ENCODE data around the gene KCNMB2. TPM values are rescaled to one million over a fixed set of nuclear protein-coding genes. Genes with fewer than 3 reads are reported as not detected.
"Not testable (repeated sequence)": the region's sequence is repeated elsewhere in the genome, so short reads cannot be mapped to it uniquely, and the experiment has no call there.

The KCNMB2 gene
- total RNA-seq, 4 donors from 2014 or later: not detected

DNA sequence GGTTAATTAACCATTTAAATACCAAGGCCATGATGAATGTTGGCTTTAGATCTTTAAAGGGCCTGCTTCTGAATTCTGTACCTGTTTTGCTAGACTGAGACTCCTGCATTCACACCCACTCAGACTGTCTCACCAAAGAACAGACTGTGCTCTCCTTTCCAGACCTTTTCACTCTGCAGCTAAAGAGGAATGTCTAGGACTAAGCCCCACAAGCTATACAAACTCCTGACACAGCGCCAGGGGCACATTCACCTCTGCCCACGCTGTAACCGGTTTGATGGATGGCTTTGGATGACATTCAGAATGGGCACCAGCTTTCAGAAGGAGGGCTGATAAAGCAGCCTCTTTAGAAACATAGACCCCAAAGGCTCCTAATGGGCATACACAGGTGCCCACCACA is 200.1 kb downstream of the KCNMB2 start:
- Histone ChIP-seq H3K27me3 (no peaks in the 10 kb centered on the region), H3K9me3 (no peaks in the 10 kb centered on the region), H3K4me1 (no peaks in the 10 kb centered on the region), H3K4me3 (no peak overlapping the region), H3K36me3 (no peaks in the 10 kb centered on the region), H3K27ac (no peak overlapping the region)
- 45 to 47% methylated on average over 3 of the region's 3 CpGs for WGBS, 2 donors
- DNase-seq (ENCODE audit: low spot score in 2 of 2): no peak
- TF ChIP-seq, protein P1, sequence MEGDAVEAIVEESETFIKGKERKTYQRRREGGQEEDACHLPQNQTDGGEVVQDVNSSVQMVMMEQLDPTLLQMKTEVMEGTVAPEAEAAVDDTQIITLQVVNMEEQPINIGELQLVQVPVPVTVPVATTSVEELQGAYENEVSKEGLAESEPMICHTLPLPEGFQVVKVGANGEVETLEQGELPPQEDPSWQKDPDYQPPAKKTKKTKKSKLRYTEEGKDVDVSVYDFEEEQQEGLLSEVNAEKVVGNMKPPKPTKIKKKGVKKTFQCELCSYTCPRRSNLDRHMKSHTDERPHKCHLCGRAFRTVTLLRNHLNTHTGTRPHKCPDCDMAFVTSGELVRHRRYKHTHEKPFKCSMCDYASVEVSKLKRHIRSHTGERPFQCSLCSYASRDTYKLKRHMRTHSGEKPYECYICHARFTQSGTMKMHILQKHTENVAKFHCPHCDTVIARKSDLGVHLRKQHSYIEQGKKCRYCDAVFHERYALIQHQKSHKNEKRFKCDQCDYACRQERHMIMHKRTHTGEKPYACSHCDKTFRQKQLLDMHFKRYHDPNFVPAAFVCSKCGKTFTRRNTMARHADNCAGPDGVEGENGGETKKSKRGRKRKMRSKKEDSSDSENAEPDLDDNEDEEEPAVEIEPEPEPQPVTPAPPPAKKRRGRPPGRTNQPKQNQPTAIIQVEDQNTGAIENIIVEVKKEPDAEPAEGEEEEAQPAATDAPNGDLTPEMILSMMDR (IDR thresholded peaks at IDR 0.05): no peak
- TF ChIP-seq EP300 (IDR thresholded peaks at IDR 0.05) (no peak), POLR2A (IDR thresholded peaks at IDR 0.05) (no peak)

DNA sequence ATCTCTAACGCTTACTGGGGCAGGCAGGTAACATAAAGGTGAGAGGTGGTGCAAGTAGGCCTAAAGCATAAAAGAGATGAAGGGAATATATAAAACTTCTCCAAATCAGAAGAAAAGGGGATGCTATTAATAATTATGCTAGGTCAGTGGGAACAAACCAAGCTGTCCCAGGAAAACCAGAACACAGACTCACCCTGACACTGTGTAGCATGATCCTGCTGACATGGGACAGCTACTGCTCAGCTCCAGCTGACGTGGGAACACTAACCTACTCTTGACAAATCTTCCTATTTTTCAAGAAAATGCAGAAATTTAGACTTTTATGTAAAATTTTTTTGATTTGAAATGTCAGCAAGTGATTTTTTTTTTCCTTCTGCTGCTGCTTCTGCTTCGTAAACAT is 203.5 kb downstream of the KCNMB2 start:
- 77 to 81% methylated on average over 3 of the region's 3 CpGs for WGBS, 2 donors
- Histone ChIP-seq H3K4me1 (no peaks in the 10 kb centered on the region), H3K4me3 (no peak overlapping the region)

DNA sequence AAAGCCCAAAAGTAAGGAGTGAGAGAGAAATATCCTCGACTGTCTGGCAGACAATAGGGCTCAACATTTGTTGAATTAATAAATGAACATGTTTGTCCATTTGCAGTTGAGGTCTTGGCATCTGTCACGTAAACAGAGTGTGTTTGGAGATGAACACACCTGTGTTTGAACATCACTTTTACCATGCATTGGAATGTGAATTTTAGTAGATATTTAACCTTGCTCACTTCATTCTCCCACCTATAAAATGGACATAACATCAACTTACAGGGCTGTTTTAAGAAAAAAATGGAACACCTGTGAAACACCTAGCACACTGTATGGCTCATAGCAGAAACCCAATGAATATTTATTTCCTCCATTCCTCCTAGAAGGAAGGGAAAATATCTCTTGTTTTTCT is 204.8 kb downstream of the KCNMB2 start:
- Histone ChIP-seq H3K9me3 (peaks cover 0 to 4% (median 0%) of the 10 kb centered on the region in 4 donors), H3K27ac (no peak overlapping the region), H3K27me3 (no peaks in the 10 kb centered on the region), H3K4me1 (no peaks in the 10 kb centered on the region), H3K36me3 (no peaks in the 10 kb centered on the region), H3K4me3 (no peak overlapping the region)
- 81 to 89% methylated on average over 2 of the region's 2 CpGs for WGBS, 2 donors
- no peak for TF ChIP-seq EP300 (IDR thresholded peaks at IDR 0.05)
- TF ChIP-seq, protein P1 (IDR thresholded peaks at IDR 0.05): no peak
- TF ChIP-seq POLR2A (IDR thresholded peaks at IDR 0.05): no peak
- no peak for DNase-seq (ENCODE audit: low spot score in 2 of 2)

More for the DNA sequence above, 203.5 kb downstream of the KCNMB2 start:
- no peaks in the 10 kb centered on the region for H3K36me3 ChIP-seq
- H3K9me3 ChIP-seq: no peaks in the 10 kb centered on the region
- TF ChIP-seq, protein P1 (IDR thresholded peaks at IDR 0.05): no peak
- no peak for TF ChIP-seq EP300 (IDR thresholded peaks at IDR 0.05)
- no peak for TF ChIP-seq POLR2A (IDR thresholded peaks at IDR 0.05)
- no peak for DNase-seq (ENCODE audit: low spot score in 2 of 2)
- no peak overlapping the region for H3K27ac ChIP-seq
- no peaks in the 10 kb centered on the region for H3K27me3 ChIP-seq

DNA sequence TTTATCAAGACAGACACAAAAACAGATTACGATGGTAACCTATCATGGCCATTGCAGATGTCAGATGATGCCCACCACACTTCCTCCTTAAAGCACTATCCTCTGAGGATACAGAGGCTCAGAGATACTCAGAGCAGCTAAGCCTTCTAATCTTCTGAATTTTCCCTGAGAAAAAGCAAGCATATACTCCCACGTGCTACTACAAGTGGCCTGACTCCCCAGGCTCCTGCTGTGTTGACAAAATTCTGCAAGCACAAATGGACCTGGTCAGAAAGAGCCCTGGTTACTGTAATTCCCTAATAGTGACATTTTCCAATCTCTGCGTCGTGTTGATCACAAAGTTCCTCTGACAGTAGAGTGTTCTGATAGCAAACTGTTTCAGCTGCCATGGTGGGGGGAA is 207.1 kb downstream of the KCNMB2 start:
- no peak overlapping the region for H3K27ac ChIP-seq
- peaks cover 0 to 9% (median 0%) of the 10 kb centered on the region in 4 donors for H3K9me3 ChIP-seq
- WGBS, 2 donors: 49 to 67% methylated on average over 4 of the region's 4 CpGs
- no peaks in the 10 kb centered on the region for H3K4me1 ChIP-seq
- H3K4me3 ChIP-seq: no peak overlapping the region
- DNase-seq (ENCODE audit: low spot score in 2 of 2): no peak
- H3K36me3 ChIP-seq: no peaks in the 10 kb centered on the region
- H3K27me3 ChIP-seq: no peaks in the 10 kb centered on the region
- TF ChIP-seq EP300 (IDR thresholded peaks at IDR 0.05): no peak
- TF ChIP-seq POLR2A (IDR thresholded peaks at IDR 0.05): no peak
- TF ChIP-seq, protein P1 (IDR thresholded peaks at IDR 0.05): no peak

- not testable (repeated sequence) for DNase-seq (ENCODE audit: low spot score in 2 of 2); H3K36me3 ChIP-seq; H3K4me3 ChIP-seq; H3K4me1 ChIP-seq; H3K9me3 ChIP-seq; H3K27ac ChIP-seq; H3K27me3 ChIP-seq
- WGBS, 2 donors: 71 to 96% methylated on average over 6 of the region's 6 CpGs
Observed at GRCh38 chr3:178745861-178746655, 209.8 kb downstream of the KCNMB2 start.

Data from tibial nerve (tissue), 4 donors.